ENCODE measurements around the gene THADA.

The THADA gene

DNA sequence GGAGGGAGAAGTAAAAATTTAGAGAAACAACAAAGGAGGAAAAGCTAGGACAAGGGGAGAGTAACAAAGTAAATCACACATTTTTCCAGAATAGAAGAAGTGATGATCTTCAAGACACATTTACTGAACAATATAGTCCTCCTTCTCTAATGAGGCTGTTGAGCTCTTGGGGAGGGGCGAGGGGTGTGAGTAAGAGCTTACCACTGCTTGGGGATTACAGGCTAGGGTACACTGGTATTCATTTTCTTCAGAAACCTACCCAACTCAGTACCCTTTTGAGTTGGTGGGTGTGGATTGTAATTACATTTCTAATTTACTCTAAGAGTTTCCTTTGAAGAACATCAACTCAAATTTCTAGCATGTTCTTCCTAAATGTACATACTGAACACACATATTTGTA is 211.7 kb downstream of the THADA start:
- ATAC-seq = no peak
- DNase-seq = no peak

DNA sequence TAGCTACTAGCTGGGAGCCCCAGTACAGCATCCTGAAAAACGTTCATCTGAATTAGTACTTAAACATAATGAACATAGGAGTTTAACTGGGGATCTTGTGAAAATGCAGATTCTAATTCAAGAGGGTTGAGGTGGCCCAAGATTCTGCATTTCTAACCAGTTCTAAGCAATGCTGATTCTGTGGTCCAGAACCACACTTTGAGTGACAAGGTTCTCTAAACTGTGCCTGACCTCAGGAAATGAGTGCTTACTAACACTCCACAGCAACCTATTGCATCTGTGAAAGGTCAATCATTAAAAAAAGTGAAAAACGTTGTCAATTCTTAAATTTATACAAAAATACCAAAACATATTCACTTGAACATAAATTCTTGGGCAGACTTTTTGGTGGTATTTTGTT is 212.3 kb downstream of the THADA start:
- DNase-seq = no peak
- ATAC-seq = peak; percentile 74

DNA sequence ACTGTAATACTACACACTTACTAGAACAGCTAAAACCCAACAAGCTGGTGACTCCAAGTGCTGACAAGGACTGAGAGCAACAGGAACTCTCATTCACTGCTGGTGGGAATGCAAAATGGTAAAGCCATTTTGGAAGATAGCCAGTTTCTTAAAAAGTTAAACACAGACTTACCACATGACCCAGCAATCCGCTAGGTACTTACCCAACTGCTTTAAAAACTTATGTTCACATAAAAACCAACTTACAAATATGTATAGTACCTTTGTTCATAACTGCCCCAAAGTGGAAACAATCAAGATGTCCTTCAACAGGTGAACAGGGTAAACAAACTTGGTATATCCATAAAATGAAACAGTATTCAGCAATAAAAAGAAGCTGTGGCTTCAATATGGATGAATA is 216.3 kb downstream of the THADA start:
- no peak for ATAC-seq
- DNase-seq = no peak

DNA sequence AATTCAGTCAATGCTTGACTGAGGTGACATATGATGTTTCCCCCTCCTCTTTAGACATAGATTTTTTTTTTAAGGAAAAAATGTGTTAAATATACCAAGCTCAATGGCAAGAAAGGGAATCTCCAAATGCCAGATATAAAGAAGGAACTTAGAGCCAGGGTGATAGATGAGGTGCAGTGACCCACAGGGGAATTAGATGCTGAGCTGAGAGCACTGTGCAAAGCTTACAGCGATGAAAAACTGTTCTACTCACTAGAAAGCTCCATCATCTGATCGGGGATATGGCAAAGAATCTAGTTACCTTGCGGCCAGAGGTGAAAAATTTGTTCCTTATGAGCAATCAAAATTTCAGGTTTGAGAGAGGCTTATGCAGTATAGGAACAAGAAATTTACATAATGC is 218.5 kb downstream of the THADA start:
- DNase-seq = no peak
- no peak for ATAC-seq

DNA sequence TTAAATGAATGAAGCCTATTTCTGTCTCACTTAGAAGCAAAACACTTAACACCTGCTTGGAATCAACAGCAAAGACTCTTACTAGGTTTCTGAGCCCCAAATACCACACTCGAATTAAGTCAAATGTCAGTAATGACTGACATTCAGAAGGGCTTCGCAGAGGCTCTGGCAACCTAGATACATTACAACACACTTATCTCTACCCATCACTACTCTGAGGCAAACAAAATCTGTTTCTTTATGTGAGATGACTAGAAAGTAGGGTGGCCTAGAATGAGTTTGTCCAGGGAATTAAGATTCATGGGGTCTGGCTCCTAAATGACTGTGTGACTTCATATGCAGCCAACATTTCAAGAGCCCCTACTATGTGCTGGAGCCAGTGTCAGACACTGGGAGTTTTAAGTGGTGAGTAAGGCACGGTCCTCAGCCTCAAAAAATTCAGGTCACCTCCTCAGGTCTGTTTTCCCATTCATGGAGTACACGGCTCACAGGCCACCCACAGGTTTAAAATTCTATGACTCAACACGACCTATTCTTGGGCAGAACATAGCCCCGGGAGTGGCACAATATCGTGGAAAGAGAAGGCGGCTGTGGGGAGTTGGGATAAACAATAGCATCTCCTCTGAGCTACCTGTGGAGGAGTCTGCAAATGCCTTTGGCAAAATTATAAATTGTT is 219.2 kb downstream of the THADA start:
- DNase-seq (no peak), ATAC-seq (peak; percentile 32)

DNA sequence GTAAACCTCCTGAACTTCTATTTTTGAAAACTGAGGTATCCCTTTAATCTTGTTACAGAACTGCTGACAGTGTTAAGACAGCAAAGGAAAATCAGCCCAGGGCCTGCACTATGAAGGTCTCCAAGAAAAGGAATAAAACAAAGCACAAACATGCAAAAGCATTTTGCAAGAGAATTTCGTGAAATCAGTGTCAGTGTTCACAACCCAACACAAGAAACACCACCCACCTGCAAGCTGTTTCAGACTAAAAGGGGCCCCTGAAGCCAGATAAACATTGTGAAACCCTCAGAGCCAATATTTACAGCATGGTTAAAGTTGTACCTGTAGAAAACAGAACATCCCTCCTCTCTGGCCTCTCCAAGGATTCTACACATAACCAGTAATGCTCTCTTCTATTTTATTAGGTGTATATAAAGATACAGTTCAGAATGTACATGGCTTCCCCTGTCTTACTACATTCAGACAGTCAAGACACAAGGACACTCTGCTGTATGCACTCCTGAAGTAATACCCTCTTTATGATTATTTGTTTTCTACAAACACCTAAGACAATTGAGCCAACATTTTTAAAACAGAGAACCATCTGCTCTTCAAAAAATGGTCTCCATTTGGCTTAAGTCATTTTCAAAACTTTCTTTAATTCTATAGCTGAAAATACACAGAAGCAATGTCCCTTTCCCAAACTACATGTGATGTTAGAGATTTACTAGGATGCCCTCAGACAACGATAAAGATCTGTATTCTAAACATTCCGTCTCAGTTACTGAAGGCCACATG is 219.9 kb downstream of the THADA start:
- DNase-seq (no peak), ATAC-seq (no peak)

DNA sequence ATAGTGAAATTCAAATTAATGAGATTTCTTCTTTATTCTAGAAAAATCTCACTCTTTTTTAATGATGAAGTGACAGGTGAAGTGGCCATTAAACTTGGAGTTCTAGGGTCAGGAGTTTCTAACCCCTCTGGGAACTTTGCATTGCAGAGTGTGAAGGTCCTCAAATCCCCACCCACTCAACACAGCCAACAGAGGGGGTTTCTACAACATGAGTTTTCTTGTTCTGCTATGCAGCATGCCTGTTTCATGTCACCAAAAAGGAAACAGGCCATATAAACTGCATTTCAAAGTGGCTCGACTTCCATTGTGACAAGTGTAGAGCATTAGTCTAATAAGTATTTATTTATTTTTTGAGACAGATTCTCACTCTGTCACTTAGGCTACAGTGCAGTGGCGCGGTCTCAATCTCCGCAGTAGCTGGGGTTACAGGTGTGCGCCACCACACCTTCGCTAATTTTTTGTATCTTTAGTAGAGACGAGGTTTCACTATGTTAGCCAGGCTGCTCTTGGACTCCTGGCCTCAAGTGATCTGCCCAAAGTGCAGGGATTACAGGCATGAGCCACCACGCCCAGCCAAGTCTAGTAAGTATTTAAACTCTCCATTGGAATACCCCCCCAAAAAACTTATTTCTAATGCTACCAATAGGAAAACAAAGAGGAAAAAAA is 223.3 kb downstream of the THADA start:
- DNase-seq (no peak), ATAC-seq (no peak)

DNA sequence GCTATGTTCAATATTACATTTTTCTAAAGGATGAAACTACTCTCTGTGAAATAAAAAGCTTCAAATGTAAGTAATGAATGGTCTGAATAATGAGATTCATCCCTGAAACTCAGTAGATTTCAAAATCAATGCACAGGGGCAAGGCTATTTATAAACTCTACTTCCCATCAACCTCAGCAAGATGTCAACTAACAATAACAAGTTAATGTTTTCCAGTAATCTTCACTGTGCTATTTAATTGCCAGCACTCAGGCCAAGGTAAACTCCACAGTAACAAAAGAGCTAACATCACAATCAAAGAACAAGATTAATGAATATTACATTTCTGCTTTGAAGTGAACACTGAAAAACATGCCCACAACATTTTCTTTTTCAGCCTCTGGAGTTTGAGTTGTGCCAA is 225.1 kb downstream of the THADA start:
- DNase-seq (no peak), ATAC-seq (no peak)

DNA sequence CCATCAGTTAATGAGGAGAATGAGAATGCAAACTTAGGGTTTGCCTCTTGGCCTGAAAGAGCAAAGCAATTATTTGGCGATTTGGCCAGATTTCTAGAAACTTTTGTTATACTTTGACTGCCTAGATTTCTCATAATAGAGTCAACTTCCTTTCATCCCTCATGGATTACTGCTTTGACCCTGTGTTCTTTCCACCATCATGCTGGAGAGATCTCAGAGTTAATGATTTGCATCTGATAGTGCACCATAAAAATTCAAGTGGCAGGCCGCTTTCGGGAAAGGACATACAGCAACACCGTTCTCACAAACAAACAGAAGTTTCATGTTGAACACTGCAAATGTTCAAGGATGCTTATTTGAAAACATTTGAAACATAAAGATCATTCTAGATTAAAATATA is 225.7 kb downstream of the THADA start:
- DNase-seq = no peak
- no peak for ATAC-seq

DNA sequence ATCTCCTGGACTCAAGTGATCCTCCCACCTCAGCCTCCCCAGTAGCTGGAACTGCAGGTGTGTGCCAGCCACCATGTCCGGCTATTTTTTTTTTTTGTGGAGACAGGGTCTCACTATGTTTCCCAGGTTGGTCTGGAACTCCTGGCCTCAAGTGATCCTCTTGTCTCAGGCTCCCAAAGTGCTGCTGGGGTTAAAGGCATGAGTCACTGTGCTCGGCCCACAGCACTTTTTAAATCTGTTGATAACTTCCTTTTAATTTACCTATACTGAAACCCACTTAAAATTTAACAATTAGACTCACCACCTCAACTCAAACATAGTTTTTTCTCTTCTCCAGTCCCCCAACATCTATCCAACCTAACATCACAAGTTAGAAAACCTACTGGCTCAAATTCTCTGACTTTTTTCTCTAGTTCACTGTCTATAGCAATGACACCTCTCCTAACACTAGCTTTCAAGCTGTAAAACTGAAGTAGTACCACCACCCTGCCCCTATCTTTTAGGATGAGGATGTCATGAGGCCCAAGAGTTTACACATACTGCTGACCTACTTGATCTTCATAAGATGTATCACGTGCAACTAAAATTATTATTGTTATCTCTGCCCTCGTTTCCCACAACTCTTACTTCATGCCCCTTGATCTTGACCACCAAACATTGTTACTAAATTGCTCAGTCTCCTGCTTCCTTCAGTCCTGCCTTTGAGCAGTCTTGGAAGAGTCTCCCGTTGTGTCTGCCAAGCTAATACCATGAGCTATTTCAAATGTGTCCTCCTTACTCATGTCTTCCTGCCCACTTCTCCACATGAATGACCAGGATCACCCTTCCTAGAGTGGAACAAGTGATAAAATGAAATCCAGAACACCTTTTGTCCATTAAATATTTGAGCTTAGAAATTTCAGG is 227.1 kb downstream of the THADA start:
- no peak for DNase-seq
- no peak for ATAC-seq

DNA sequence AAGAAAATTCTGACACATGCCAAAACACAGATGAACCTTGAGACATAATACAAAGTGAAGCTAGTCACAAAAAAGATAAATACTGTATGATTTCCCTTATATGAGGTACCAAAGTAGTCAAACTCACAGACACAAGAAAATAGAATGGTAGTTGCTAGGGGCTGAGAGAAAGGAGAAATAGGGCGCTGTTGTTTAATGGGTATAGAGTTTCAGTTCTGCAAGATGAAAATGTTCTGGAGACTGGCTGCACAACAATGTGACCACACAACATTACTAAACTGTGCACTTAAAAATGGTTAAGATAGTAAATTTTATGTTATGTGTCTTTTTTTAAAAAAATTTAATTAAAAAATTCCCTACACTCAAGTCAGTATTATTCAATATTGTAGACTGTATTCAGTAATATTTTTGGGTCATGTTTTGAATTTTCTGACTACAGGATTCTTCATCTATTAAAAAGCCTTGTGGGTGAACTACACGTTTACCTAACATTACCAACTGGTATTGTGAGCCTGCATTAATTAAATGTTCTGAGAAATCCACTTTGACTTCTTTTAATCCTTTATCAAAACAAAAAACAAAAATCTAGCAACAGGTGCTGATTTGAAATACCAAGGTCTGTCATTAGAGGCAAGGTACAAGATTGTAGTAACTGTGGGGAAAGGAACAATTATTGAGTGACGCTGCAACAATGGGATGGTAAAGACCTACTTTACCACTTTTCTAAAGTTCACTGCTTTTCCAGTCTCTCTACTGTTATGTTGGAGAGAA is 228.6 kb downstream of the THADA start:
- no peak for DNase-seq
- ATAC-seq = no peak

DNA sequence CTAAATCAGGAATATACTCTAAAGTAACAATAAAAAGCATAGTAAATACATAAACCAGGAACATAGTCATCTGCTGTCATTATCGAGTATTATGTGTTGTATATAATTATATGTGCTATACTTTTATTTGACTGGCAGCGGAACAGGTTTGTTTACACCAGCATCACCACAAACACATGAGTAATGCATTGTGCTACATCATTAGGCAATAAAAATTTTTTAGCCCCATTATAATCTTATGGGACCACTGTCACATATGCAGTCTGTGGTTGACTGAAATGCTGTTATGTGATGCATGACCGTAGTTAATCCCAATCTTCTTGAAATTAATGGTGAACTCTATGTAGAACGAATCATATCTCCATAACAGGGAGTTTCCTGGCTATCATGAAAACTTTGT is 232.7 kb downstream of the THADA start:
- ATAC-seq (no peak), DNase-seq (no peak)

DNA sequence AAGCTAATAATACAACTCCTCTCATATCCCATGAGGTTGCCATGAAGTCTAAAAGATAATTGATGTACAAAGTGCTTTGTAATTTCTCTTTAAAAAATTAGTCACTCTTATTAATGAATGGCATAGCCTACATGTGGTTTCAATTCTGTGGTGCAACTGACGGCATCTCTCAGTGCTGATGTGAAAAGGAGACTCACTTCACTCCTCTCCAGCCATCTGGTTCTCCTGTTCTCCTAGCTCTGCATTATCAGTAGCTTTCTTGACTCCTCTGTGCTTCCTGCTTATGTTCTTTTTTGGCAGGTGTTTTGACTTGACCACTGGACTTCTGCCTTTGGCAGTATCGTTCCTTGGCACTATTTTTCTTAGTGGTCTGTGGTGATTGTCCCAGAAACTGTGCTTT is 234.6 kb downstream of the THADA start:
- ATAC-seq = no peak
- no peak for DNase-seq

DNA sequence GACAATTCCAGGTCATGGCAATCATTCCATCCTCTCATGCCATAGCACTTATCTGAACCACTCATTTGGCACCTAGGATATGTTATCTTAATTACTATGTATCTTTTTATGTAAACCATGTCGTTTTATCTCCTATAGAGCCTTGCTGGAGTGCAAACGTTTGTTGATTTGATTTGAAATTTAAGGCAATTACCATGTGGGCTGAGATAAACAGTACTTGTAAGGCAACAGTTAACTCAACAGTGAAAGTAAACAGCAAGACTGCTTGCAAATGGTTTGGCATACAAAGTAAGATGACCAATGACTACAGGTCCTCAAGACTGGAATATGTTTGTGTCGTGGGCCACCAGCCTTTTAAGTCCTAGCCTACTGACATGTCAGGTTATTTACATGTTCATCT is 235.7 kb downstream of the THADA start:
- DNase-seq (no peak), ATAC-seq (no peak)

DNA sequence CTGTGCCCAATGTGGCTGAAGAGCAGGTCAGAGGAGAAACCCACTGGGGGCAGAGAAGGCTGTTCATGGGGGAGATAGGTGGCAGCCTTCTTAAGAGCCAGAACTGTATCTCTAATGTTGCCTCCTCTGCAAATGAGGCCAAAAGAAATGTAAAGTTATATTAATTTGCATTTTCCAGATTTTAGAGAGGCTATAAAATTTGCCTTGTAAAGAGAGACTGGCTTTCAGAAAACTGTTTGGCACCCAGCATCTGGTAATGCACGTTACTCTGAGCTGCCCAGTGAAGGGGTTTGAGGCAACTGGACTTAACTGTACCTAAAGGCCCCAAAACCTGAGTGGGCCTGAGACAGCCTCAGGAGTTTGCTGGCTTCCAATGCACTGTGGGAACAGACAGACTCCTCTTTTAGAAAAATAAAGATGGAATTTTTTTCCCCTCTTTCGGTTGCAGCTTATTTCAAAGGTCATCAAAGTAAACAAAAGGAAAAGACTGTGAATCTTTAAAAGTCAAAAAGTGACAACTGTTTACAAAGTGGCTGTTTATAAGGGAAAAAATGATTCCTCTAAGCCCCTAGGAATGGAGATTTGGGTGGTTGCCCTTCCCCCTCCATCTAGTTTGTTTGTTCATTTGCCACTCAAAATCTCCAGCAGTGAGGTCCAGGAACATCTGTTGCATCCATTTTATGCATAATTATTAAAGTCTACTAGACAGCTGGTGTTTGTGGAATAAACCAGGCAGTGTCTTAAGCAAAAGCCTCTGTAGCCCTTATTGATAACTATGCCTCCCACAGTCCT is 237.2 kb downstream of the THADA start:
- no peak for ATAC-seq
- no peak for DNase-seq

DNA sequence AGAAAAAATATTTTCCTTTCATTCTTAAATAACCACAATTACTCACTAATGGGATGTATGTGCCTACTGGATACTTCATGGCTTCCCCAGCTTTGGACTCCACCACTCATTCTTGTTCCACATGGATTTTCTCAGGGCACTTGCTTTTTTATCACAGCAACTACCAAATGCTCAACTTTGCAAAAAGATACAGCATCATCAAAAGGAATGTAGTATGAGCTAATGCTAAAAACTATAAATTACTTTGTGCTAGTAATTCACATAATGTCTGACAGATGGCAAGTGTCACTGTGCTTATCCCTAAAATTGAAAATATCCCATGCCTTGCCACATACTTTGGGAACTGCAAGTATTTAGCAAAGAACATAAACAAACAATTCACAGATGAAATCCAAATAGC is 239.1 kb downstream of the THADA start:
- DNase-seq (no peak), ATAC-seq (no peak)

DNA sequence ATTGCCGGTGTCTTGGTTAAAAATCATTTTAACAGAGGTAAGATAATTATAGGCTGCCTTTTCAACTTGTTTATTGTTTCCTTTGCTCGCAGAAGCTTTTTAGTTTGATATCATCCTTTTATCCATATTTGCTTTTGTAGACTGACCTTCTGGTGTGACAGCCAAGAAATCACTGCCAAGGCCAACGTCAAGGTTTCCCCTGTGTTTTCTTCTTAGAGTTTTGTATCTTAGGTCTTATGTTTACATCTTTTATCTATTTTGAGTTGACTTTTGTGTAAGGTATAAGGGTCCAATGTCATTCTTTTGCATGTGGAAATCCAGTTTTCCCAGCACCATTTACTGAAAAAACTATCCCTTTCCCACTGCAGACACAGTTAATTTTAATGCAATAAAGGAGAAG is 240.4 kb downstream of the THADA start:
- DNase-seq (no peak), ATAC-seq (no peak)

DNA sequence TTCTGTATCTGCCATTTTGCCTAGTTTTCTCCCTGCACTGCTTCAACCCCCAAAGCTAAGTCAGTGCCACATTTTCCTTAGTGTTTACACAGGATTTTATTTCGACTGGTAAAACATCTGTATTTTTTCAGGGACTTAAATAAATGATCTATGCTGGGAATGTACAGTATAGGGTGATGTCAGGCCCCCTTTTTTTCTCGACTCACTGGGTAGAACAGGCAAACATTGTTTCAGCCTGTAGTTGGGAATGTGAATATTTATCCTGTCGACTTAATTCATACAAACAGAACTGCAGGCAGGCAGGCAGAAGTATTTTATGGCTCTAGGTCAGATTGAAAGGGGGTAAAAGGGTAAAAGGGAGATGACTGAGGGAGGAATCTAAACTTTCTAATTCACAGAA is 245.9 kb downstream of the THADA start:
- DNase-seq = no peak
- ATAC-seq = no peak

DNA sequence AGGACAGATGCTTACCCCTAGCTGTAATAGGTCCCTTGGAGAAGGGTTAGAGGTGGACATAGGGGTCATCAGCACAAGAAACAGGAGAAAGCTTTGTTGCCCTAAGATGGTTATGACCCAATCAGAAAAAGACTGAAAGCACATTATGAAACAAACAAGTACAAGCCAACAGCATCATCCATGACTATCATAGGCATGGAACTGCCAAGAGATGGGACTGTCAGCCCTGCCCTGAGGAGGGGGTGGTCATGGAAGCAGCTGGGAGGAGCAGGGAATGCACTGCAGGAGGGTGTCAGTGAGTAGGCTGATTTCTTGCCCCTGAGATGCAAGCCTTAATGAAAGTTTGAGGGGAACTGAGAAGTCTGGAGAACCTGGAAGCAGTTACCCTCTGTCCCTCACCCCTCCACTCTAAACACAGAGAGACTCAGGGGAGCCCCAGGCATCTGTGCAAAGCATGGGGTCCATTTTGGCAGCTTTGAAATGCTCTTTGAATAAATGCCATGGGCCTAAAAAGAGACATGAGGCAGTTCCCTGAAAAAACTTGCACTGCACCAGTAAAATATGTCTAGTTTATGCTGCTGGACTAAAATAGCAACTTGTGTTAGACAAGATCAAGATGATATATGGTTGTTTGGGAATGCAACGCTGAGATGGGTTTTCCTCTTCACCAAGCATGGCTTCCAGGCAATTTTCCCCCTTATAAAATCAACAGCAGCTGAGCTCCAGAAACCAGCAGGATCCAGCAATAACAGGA is 246.8 kb downstream of the THADA start:
- DNase-seq (no peak), ATAC-seq (no peak)

DNA sequence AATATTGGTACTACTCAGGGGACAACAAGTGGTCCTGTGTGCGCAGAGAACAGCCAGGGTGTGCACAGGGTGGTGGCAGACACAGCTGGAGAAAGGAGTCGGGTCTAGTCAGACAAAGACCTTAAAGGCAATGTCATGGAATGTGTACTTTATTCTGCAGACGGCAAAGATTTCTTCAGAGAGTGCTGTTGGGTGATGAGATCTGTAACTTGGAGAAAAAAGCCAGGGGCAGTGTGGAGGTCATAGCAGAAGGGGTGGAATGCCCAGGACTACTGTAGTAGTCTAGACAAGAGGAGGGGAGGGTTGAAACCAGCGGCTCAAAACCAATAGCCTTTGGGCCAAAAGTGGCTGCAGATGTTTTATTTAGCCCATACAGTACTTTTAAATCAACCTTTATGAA is 248.1 kb downstream of the THADA start:
- DNase-seq (no peak), ATAC-seq (no peak)

All from stimulated activated naive CD8-positive, alpha-beta T cell treated with anti-CD3 and anti-CD28 coated beads, Interleukin-15, Interleukin-2, amounts not matched to agents 100 U/mL and 50 U/mL, for 24 hours (primary cell).